Endothelial cell of umbilical vein (primary cell): ENCODE measurements around the gene CPT2. TPM values are rescaled to one million over a fixed set of nuclear protein-coding genes. Genes with fewer than 3 reads are reported as not detected.

Experiments used
- BruUV-seq: library from RNA; stranded (reverse); fragments of 400-500 nt; replicated peaks from 2 replicates; lab custom pipeline; 2021; lab: Mats Ljungman, UMichigan
- CTCF ChIA-PET: fragments of 300-600, 350-600 bp; sonication (Branson Sonifier 250); formaldehyde crosslinking; loops from one replicate; lab custom pipeline; 2021; ENCODE audit warnings: antibody characterized with exemption, inconsistent platforms; lab: Charles Lee
- POLR2A ChIA-PET: fragments of 300-600, 350-600 bp; sonication (Branson Sonifier 250); formaldehyde crosslinking; loops from one replicate; lab custom pipeline; 2021; ENCODE audit warnings: antibody characterized with exemption, inconsistent platforms; lab: Charles Lee
- DNase-seq: peaks from one replicate; pipeline ENCODE4 v3.0.0-alpha.2; 2011; ENCODE audit warnings: low read depth, low spot score
- FAIRE-seq: peaks from 2 replicates; lab custom pipeline; 2011; peaks lifted over from hg19 to GRCh38; lab: Jason Lieb, UNC
- H2AFZ ChIP-seq: 2 replicates; pipeline ENCODE4 v1.6.0; 2012; ENCODE audit warnings: low read depth, low read length, control low read depth, inconsistent platforms
- H3K27ac ChIP-seq: 2 replicates; pipeline ENCODE4 v1.5.1; 2011; ENCODE audit warnings: low read depth, mild to moderate bottlenecking, control low read depth, low read length, moderate library complexity; ENCODE audit not compliant: insufficient read depth
- H3K27me3 ChIP-seq, 2 experiments: 2 replicates each; pipeline versions ENCODE4 v1.6.0 to v1.6.1; 2011; ENCODE audit warnings: low read length in 2 of 2, mixed read lengths in 1 of 2; ENCODE audit not compliant: control insufficient read depth in 2 of 2, insufficient read depth in 2 of 2
- H3K36me3 ChIP-seq, 2 experiments: 2 replicates in 1 of 2; 3 replicates in 1 of 2; pipeline ENCODE4 v1.5.1; 2011; ENCODE audit warnings: low read length in 2 of 2, mild to moderate bottlenecking in 1 of 2, moderate library complexity in 1 of 2; ENCODE audit not compliant: control insufficient read depth in 2 of 2, insufficient read depth in 2 of 2; ENCODE audit errors: extremely low read depth in 1 of 2
- H3K4me1 ChIP-seq: 3 replicates; pipeline ENCODE4 v1.5.1; 2011; ENCODE audit warnings: mild to moderate bottlenecking, low read length; ENCODE audit not compliant: control insufficient read depth, insufficient read depth; ENCODE audit errors: extremely low read depth
- H3K4me2 ChIP-seq: 2 replicates; pipeline ENCODE4 v1.6.1; 2011; ENCODE audit warnings: low read length, control low read depth, mixed read lengths; ENCODE audit not compliant: insufficient read depth
- H3K4me3 ChIP-seq, 3 experiments: fragments of 200-600 bp in 1 of 3; sonication (generic), shearing (Covaris generic) in 1 of 3; replicated peaks in 1 of 3; 2 replicates each; pipeline ENCODE4 v1.5.1; 2011 to 2016; ENCODE audit warnings: control low read depth in 3 of 3, low read length in 3 of 3, mild to moderate bottlenecking in 2 of 3, inconsistent platforms in 1 of 3, low read depth in 1 of 3, moderate library complexity in 1 of 3; ENCODE audit not compliant: insufficient read depth in 1 of 3
- H3K79me2 ChIP-seq: 2 replicates; pipeline ENCODE4 v1.6.0; 2012; ENCODE audit warnings: low read length, inconsistent platforms; ENCODE audit not compliant: control insufficient read depth, insufficient read depth
- H3K9ac ChIP-seq: replicated peaks from 2 replicates; pipeline ENCODE3; 2011; ENCODE audit warnings: low read length, control low read depth; ENCODE audit not compliant: insufficient read depth; ENCODE audit errors: extremely low read depth
- H3K9me1 ChIP-seq: replicated peaks from 3 replicates; pipeline ENCODE4 v1.6.0; 2011; ENCODE audit warnings: mild to moderate bottlenecking, low read length; ENCODE audit not compliant: control insufficient read depth, insufficient read depth; ENCODE audit errors: extremely low read depth
- H3K9me3 ChIP-seq: replicated peaks from 2 replicates; pipeline ENCODE4 v1.5.1; 2012; ENCODE audit warnings: low read length, inconsistent platforms; ENCODE audit not compliant: control insufficient read depth, insufficient read depth
- H4K20me1 ChIP-seq: replicated peaks from 2 replicates; pipeline ENCODE3; 2011; ENCODE audit warnings: mild to moderate bottlenecking, low read length; ENCODE audit not compliant: control insufficient read depth, insufficient read depth; ENCODE audit errors: extremely low read depth
- EZH2 ChIP-seq: IDR thresholded peaks from 2 replicates; pipeline ENCODE4 v1.6.1; 2012; ENCODE audit warnings: borderline replicate concordance, low read depth, mild to moderate bottlenecking, moderate library complexity, low read length, inconsistent platforms; ENCODE audit not compliant: severe bottlenecking
- FOS ChIP-seq: IDR thresholded peaks from 2 replicates; pipeline ENCODE4 v1.6.1; 2011; ENCODE audit warnings: mild to moderate bottlenecking, low read length, moderate library complexity, borderline replicate concordance; ENCODE audit not compliant: insufficient read depth
- GATA2 ChIP-seq: IDR thresholded peaks from 2 replicates; pipeline ENCODE4 v1.7.0; 2011; ENCODE audit warnings: low read depth, mild to moderate bottlenecking, moderate library complexity, mixed read lengths, low read length; ENCODE audit not compliant: insufficient read length, insufficient read depth
- JUN ChIP-seq: IDR thresholded peaks from 2 replicates; pipeline ENCODE4 v1.6.1; 2011; ENCODE audit warnings: borderline replicate concordance, low read depth; ENCODE audit not compliant: insufficient read length, insufficient read depth
- MAX ChIP-seq: IDR thresholded peaks from 2 replicates; pipeline ENCODE4 v1.6.1; 2011; ENCODE audit not compliant: insufficient read depth, insufficient read length
- MYC ChIP-seq: IDR thresholded peaks from one replicate; pipeline ENCODE4 v1.6.1; 2011; ENCODE audit warnings: mild to moderate bottlenecking, low read depth, low read length
- POLR2A ChIP-seq: IDR thresholded peaks from 2 replicates; pipeline ENCODE4 v1.6.1; 2012; ENCODE audit warnings: low read depth, mild to moderate bottlenecking, control low read depth, low read length
- POLR2AphosphoS5 ChIP-seq: IDR thresholded peaks from 2 replicates; pipeline ENCODE4 v1.6.1; 2012; ENCODE audit warnings: low read depth, mild to moderate bottlenecking, control low read depth, low read length, moderate library complexity; ENCODE audit not compliant: insufficient read depth
- dilution Hi-C: fragments of 300-500 bp; cut with MboI; formaldehyde crosslinking; loops from one replicate; pipeline ENCODE4 v1.15.0; 2019; ENCODE audit warnings: low sequenced_read_pairs; ENCODE audit not compliant: extremely low pct_ligation_motif_present
- intact Hi-C: fragments of 100-400 bp; cut with micrococcal nuclease; formaldehyde crosslinking; loops from one replicate; pipeline ENCODE4 v1.10.0; 2022
- polyA plus RNA-seq, 4 experiments: library from polyadenylated mRNA; depleted of rRNA in 3 of 4; stranded (reverse) in 3 of 4; unstranded in 1 of 4; fragments of >200 nt; gene quantifications; 2 replicates each; pipeline versions ENCODE4 v1.2.1 to v1.2.3, GENCODE V29; 2011 to 2012; ENCODE audit warnings: missing spikeins in 1 of 4
- total RNA-seq: library from RNA; stranded (reverse); gene quantifications from 2 replicates; pipeline ENCODE4 v1.2.3, GENCODE V29; 2021
- TF ChIP-seq, protein P1 (sequence below), 2 donors: IDR thresholded peaks; 1 replicate in 1 of 2; 2 replicates in 1 of 2; pipeline ENCODE4 v1.5.1; 2011; ENCODE audit warnings: low read length in 2 of 2, mild to moderate bottlenecking in 2 of 2, moderate library complexity in 2 of 2, control low read depth in 1 of 2, inconsistent platforms in 1 of 2, low read depth in 1 of 2; ENCODE audit not compliant: insufficient read depth in 1 of 2; ENCODE audit errors: extremely low read depth in 1 of 2

The CPT2 gene
- total and polyA plus RNA-seq, 2 donors (not counting 3 experiments of a cell fraction or from before 2014, with no cell fraction given): 10.6 to 11.6 TPM

GRCh38 chr1:53166366-53166765 lies 30.3 kb upstream of the CPT2 start:
- Histone ChIP-seq H4K20me1 (no peaks in the 10 kb centered on the region), H3K27me3 (peaks cover 14% of the 10 kb centered on the region in 2 experiments), H3K4me3 (no peak overlapping the region), H3K4me1 (no peaks in the 10 kb centered on the region), H3K4me2 (no peak overlapping the region), H3K36me3 (no peaks in the 10 kb centered on the region), H2AFZ (no peak overlapping the region), H3K9me3 (no peaks in the 10 kb centered on the region), H3K9ac (no peak overlapping the region), H3K9me1 (no peaks in the 10 kb centered on the region), H3K27ac (no peak overlapping the region), H3K79me2 (no peaks in the 10 kb centered on the region)
- ChIA-PET POLR2A (no interaction called here), CTCF (interaction anchor here (1.1 to 1.9 kb wide), 4 partner anchors 10 to 16 kb away, joined by 3 to 4 read pairs (median 4); no protein-coding TSS in a partner anchor)
- intact Hi-C loops: no loop called here
- no TSS peak for BruUV-seq
- FAIRE-seq (no peak), DNase-seq (no peak)
- TF ChIP-seq POLR2AphosphoS5 (no peak), EZH2 (no peak), MYC (no peak), FOS (no peak)
- dilution Hi-C loops: no loop called here

DNA sequence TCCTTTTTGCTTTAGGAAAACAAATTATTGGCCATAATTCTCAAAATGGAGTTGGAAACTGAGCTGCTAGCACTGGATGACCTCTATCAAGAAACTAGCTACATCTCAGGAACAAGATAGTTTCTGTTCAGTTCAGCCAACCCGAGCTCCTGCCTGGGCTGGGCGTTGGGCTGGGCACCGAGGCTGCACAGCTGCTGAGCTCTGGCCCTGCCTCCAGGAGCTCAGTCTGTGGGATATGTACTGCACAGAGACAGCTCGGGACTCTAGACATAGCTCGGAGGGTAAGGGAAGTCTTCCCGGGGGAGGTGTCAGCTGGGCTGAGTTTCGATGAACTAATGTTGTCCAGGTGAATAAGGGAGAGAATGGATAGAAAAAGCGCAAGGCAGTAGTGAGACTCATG lies 29.7 kb upstream of the CPT2 start:
- Histone ChIP-seq H3K9me1 (no peaks in the 10 kb centered on the region), H3K36me3 (no peaks in the 10 kb centered on the region), H3K9me3 (no peaks in the 10 kb centered on the region), H3K4me3 (no peak overlapping the region), H3K9ac (no peak overlapping the region), H3K79me2 (no peaks in the 10 kb centered on the region), H3K27ac (no peak overlapping the region), H3K27me3 (peaks cover 15 to 17% of the 10 kb centered on the region in 2 experiments), H3K4me1 (no peaks in the 10 kb centered on the region), H2AFZ (no peak overlapping the region), H3K4me2 (no peak overlapping the region), H4K20me1 (no peaks in the 10 kb centered on the region)
- intact Hi-C loops: no loop called here
- BruUV-seq: no TSS peak
- FAIRE-seq (no peak), DNase-seq (no peak)
- dilution Hi-C loops: no loop called here
- ChIA-PET CTCF (interaction anchor here (1.5 to 1.9 kb wide), 3 partner anchors 10 to 15 kb away, joined by 4 read pairs; no protein-coding TSS in a partner anchor), POLR2A (no interaction called here)
- TF ChIP-seq GATA2 (no peak), MYC (no peak), POLR2A (no peak), JUN (no peak), FOS (no peak), POLR2AphosphoS5 (no peak), EZH2 (no peak), MAX (no peak)
- TF ChIP-seq, protein P1, sequence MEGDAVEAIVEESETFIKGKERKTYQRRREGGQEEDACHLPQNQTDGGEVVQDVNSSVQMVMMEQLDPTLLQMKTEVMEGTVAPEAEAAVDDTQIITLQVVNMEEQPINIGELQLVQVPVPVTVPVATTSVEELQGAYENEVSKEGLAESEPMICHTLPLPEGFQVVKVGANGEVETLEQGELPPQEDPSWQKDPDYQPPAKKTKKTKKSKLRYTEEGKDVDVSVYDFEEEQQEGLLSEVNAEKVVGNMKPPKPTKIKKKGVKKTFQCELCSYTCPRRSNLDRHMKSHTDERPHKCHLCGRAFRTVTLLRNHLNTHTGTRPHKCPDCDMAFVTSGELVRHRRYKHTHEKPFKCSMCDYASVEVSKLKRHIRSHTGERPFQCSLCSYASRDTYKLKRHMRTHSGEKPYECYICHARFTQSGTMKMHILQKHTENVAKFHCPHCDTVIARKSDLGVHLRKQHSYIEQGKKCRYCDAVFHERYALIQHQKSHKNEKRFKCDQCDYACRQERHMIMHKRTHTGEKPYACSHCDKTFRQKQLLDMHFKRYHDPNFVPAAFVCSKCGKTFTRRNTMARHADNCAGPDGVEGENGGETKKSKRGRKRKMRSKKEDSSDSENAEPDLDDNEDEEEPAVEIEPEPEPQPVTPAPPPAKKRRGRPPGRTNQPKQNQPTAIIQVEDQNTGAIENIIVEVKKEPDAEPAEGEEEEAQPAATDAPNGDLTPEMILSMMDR (IDR thresholded peaks at IDR 0.05; ENCODE audit: extremely low read depth in 1 of 2, insufficient read depth in 1 of 2, low read depth in 1 of 2, low read length in 2 of 2): no peak
